ENCODE results near the gene MTX3.

DNA sequence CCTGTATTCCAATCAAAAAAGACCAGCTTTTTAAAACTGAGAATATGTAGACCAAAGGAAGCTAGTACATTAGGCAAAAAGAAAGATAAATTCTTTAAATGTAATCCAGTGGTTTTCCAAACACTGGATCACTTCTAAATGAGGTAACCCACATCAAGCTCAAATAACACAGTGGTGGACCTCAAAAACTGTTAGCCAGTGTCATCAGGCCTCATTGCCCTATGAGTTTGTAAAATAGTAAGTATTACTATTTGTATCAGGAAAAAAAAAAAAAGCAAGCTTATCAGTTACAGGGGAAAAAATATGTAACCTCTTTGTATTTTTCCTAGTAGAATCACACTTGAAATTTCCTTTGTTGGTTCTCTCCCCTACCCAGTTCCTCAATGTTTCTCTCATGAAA, 6.7 kb downstream of the MTX3 start:
- TF ChIP-seq, protein P1, sequence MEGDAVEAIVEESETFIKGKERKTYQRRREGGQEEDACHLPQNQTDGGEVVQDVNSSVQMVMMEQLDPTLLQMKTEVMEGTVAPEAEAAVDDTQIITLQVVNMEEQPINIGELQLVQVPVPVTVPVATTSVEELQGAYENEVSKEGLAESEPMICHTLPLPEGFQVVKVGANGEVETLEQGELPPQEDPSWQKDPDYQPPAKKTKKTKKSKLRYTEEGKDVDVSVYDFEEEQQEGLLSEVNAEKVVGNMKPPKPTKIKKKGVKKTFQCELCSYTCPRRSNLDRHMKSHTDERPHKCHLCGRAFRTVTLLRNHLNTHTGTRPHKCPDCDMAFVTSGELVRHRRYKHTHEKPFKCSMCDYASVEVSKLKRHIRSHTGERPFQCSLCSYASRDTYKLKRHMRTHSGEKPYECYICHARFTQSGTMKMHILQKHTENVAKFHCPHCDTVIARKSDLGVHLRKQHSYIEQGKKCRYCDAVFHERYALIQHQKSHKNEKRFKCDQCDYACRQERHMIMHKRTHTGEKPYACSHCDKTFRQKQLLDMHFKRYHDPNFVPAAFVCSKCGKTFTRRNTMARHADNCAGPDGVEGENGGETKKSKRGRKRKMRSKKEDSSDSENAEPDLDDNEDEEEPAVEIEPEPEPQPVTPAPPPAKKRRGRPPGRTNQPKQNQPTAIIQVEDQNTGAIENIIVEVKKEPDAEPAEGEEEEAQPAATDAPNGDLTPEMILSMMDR (IDR thresholded peaks at IDR 0.05) = no peak
- TF ChIP-seq POLR2A (IDR thresholded peaks at IDR 0.05) = no peak

All from thyroid gland (tissue), 4 donors.